ENCODE data around the gene STX3. TPM values are rescaled to one million over a fixed set of nuclear protein-coding genes. Genes with fewer than 3 reads are reported as not detected.

STX3 gene
- total RNA-seq: 10 to 100 TPM; 20.8 to 58.5 TPM

GRCh38 chr11:59754859-59755700 is at the start of gene STX3:
Gene STX3, plus strand, starts transcription at chr11:59755376. Its CDS starts 230 bp downstream, at chr11:59755606.
- Histone ChIP-seq H3K36me3 (no peaks in the 10 kb centered on the region), H3K27me3 (replicated peaks; ENCODE audit: insufficient read depth) (no peaks in the 10 kb centered on the region), H3K4me3 (peak within 1 kb of the TSS; percentile 93 to 98), H3K9me3 (no peaks in the 10 kb centered on the region), H3K27ac (peak within 1 kb of the TSS; percentile 94 to 95), H3K4me1 (replicated peaks) (peaks cover 4% of the 10 kb centered on the region)
- peak; percentile 73 for DNase-seq (ENCODE audit: low spot score)
- under 1% methylated on average over 32 of the region's 80 CpGs for WGBS
- intact Hi-C loops (cut with DNase I): loop anchor here (2.0 to 10.0 kb wide), 4 partner anchors 48 to 610 kb away; partner anchors contain the start of genes FAM111A, MRPL16 and PATL1
- TF ChIP-seq POLR2AphosphoS5 (IDR thresholded peaks at IDR 0.05) (peak; percentile 53), CTCF (IDR thresholded peaks at IDR 0.05) (peak in 1 of 4 experiments; percentile 9), POLR2A (IDR thresholded peaks at IDR 0.05) (peak; percentile 52)

DNA sequence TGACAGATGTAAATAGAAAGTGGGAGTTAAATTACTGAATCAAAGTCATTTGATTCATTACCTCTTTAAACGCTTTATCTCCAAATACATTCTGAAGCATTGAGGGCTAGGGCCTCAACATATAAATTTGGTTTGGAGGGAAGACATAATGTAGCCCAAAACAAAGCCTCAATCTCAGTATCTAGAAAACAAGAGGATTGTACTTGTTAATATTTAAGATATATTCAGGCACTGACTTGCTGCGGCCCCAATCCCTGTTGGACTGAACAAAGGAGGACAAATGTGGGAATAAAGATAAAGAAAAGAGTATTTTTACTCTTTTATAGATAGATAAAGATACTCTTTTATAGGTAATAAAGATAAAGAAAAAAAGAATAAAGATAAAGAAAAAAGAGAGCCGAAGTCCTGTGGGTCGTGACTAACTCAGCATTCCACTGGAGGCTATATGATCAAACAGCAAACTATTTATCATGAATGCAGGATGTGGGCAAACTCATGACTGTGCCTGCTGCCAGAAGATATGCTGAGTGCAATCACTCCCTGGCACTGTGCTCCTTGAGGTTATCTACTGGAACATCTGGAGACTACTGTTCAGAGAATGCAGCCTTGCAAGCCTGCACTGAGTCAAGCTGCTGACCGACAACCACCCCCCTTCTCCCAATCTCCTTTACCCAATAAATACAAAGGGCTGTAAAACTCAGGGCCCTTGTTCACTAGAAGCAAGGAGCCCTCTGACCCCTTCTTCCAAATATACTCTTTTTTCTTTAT is 48.5 kb upstream of the STX3 start:
- no peak overlapping the region for H3K27ac ChIP-seq
- TF ChIP-seq POLR2A (IDR thresholded peaks at IDR 0.05) (no peak), CTCF (IDR thresholded peaks at IDR 0.05) (no peak), POLR2AphosphoS5 (IDR thresholded peaks at IDR 0.05) (no peak)
- WGBS: 27% methylated on average over 5 of the region's 5 CpGs
- H3K4me3 ChIP-seq: no peak overlapping the region
- H3K9me3 ChIP-seq: no peaks in the 10 kb centered on the region
- intact Hi-C loops (cut with DNase I): no loop called here
- no peaks in the 10 kb centered on the region for H3K27me3 ChIP-seq (replicated peaks; ENCODE audit: insufficient read depth)
- H3K4me1 ChIP-seq (replicated peaks): no peaks in the 10 kb centered on the region
- no peak for DNase-seq (ENCODE audit: low spot score)
- no peaks in the 10 kb centered on the region for H3K36me3 ChIP-seq

GRCh38 chr11:59707371-59707770 is 47.8 kb upstream of the STX3 start:
- Histone ChIP-seq H3K4me3 (no peak overlapping the region), H3K27me3 (replicated peaks; ENCODE audit: insufficient read depth) (no peaks in the 10 kb centered on the region), H3K27ac (no peak overlapping the region), H3K36me3 (no peaks in the 10 kb centered on the region), H3K4me1 (replicated peaks) (no peaks in the 10 kb centered on the region), H3K9me3 (no peaks in the 10 kb centered on the region)
- no peak for DNase-seq (ENCODE audit: low spot score)
- TF ChIP-seq POLR2AphosphoS5 (IDR thresholded peaks at IDR 0.05) (no peak), CTCF (IDR thresholded peaks at IDR 0.05) (no peak), POLR2A (IDR thresholded peaks at IDR 0.05) (no peak)
- intact Hi-C loops (cut with DNase I): no loop called here
- 24% methylated on average over 1 of the region's 1 CpG for WGBS

- Histone ChIP-seq H3K4me1 (replicated peaks) (no peaks in the 10 kb centered on the region), H3K9me3 (no peaks in the 10 kb centered on the region), H3K36me3 (no peaks in the 10 kb centered on the region), H3K4me3 (no peak overlapping the region), H3K27ac (no peak overlapping the region), H3K27me3 (replicated peaks; ENCODE audit: insufficient read depth) (no peaks in the 10 kb centered on the region)
- no peak for TF ChIP-seq CTCF (IDR thresholded peaks at IDR 0.05)
- no peak for TF ChIP-seq POLR2A (IDR thresholded peaks at IDR 0.05)
- no peak for TF ChIP-seq POLR2AphosphoS5 (IDR thresholded peaks at IDR 0.05)
- intact Hi-C loops (cut with DNase I): no loop called here
- DNase-seq (ENCODE audit: low spot score): no peak
- 47% methylated on average over 1 of the region's 1 CpG for WGBS
These were observed 46.6 kb upstream of the STX3 start for GRCh38 chr11:59708537-59708936.

Measured in prostate gland (tissue), 2 donors.